ENCODE data around the gene EFHB.

DNA sequence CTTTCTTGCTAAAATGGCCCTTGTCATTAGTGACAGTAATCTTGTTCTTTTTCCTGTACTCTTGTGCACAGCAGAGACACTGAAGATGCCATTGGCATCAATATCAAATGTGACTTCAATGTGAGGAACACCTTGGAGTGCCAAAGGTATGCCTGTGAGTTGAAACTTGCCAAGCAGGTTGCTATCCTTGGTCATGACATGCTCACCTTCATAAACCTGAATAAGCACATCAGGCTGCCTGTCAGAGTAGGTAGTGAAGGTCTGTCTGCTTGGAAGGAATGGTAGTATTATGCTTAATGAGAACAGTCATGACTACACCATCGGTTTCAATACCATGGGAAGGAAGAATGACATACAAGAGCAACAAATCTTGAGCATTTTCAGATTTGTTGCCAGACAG lies 6.6 kb upstream of the EFHB start:
- TF ChIP-seq, protein P1, sequence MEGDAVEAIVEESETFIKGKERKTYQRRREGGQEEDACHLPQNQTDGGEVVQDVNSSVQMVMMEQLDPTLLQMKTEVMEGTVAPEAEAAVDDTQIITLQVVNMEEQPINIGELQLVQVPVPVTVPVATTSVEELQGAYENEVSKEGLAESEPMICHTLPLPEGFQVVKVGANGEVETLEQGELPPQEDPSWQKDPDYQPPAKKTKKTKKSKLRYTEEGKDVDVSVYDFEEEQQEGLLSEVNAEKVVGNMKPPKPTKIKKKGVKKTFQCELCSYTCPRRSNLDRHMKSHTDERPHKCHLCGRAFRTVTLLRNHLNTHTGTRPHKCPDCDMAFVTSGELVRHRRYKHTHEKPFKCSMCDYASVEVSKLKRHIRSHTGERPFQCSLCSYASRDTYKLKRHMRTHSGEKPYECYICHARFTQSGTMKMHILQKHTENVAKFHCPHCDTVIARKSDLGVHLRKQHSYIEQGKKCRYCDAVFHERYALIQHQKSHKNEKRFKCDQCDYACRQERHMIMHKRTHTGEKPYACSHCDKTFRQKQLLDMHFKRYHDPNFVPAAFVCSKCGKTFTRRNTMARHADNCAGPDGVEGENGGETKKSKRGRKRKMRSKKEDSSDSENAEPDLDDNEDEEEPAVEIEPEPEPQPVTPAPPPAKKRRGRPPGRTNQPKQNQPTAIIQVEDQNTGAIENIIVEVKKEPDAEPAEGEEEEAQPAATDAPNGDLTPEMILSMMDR (IDR thresholded peaks at IDR 0.05) = no peak
- no peak for TF ChIP-seq POLR2A (IDR thresholded peaks at IDR 0.05)

All from lower leg skin (tissue), 3 donors.